Upper lobe of left lung (tissue), 4 donors: ENCODE data around the gene VSTM2B.

Experiments used
- POLR2A ChIP-seq, 4 donors: fragments of 450-650 bp; IDR thresholded peaks; one replicate each; pipeline ENCODE4 v1.5.1; 2016 to 2017; ENCODE audit warnings: antibody characterized with exemption in 4 of 4, mild to moderate bottlenecking in 2 of 4
- POLR2AphosphoS5 ChIP-seq, 2 donors: sonication (generic); formaldehyde crosslinking; IDR thresholded peaks; one replicate each; pipeline ENCODE4 v1.5.1; 2017; ENCODE audit warnings: antibody characterized with exemption in 2 of 2
- TF ChIP-seq, protein P1 (sequence below), 6 experiments: fragments of 450-650 bp in 4 of 6; fragments of 200-600 bp in 2 of 6; sonication (generic) in 2 of 6; IDR thresholded peaks; one replicate each; pipeline ENCODE4 v1.5.1; 2016 to 2019; ENCODE audit warnings: antibody characterized with exemption in 6 of 6

DNA sequence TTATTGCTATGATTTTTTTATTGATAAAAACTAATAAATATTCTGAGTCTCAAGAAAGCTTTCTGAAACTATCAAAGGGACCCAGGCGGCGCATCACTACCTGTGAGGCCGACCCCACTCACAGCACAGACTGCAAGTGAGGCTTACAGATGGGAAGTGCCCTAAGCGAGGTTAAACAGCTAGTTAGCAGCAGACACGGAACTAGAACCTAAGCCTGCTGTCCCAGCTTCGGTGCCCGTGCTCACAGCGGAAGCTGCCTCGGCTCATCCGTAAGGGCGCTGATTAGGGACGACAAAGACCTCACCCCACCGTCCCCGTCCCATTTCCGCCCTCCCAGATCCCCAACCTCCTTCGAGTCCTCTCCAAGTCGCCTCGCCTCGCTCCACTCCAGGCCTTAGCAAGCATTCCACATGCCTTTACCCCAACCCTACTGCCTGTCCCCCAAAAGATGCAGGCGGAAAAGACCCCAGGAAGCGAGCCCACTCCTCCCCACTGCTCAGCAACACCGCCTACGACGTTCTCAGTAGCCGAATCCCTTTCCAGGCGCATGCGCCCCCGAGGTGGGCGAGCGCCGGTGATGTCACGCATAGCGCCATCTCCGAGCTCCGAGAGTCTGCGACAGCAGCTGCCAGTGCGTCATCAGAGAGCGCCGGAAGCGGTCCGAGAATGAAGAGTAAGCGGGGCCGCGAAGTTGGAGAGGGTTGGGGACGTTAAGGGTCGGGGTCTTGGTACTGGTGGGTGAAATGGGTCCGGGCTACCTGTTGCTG is 80.0 kb downstream of the VSTM2B start, which contains the start of gene POP4:
- TF ChIP-seq, protein P1, sequence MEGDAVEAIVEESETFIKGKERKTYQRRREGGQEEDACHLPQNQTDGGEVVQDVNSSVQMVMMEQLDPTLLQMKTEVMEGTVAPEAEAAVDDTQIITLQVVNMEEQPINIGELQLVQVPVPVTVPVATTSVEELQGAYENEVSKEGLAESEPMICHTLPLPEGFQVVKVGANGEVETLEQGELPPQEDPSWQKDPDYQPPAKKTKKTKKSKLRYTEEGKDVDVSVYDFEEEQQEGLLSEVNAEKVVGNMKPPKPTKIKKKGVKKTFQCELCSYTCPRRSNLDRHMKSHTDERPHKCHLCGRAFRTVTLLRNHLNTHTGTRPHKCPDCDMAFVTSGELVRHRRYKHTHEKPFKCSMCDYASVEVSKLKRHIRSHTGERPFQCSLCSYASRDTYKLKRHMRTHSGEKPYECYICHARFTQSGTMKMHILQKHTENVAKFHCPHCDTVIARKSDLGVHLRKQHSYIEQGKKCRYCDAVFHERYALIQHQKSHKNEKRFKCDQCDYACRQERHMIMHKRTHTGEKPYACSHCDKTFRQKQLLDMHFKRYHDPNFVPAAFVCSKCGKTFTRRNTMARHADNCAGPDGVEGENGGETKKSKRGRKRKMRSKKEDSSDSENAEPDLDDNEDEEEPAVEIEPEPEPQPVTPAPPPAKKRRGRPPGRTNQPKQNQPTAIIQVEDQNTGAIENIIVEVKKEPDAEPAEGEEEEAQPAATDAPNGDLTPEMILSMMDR (IDR thresholded peaks at IDR 0.05): peak in 1 of 6 experiments; percentile 20
- TF ChIP-seq POLR2A (IDR thresholded peaks at IDR 0.05) (peak in 3 of 4 donors; percentile 94 to 99 (median 98)), POLR2AphosphoS5 (IDR thresholded peaks at IDR 0.05) (peak; percentile 98 to 99)
